HT1080 (cell line): Measurements from ENCODE around the gene IL1B. TPM values are rescaled to one million over a fixed set of nuclear protein-coding genes. Genes with fewer than 3 reads are reported as not detected.
A peak's percentile ranks its signal among the peaks of the same experiment; 100 is the strongest.

Source experiments
- DNase-seq: peaks from one replicate; pipeline ENCODE4 v3.0.0-alpha.2; 2015; ENCODE audit warnings: low read depth
- total RNA-seq: library from RNA; depleted of rRNA; stranded (reverse); fragments of >200 nt; shearing (Covaris generic); gene quantifications from 2 replicates; pipeline ENCODE4 v1.2.3, GENCODE V29; 2014

The IL1B gene
- total RNA-seq, 1 experiment from 2014 or later, result 9.5 TPM

DNA sequence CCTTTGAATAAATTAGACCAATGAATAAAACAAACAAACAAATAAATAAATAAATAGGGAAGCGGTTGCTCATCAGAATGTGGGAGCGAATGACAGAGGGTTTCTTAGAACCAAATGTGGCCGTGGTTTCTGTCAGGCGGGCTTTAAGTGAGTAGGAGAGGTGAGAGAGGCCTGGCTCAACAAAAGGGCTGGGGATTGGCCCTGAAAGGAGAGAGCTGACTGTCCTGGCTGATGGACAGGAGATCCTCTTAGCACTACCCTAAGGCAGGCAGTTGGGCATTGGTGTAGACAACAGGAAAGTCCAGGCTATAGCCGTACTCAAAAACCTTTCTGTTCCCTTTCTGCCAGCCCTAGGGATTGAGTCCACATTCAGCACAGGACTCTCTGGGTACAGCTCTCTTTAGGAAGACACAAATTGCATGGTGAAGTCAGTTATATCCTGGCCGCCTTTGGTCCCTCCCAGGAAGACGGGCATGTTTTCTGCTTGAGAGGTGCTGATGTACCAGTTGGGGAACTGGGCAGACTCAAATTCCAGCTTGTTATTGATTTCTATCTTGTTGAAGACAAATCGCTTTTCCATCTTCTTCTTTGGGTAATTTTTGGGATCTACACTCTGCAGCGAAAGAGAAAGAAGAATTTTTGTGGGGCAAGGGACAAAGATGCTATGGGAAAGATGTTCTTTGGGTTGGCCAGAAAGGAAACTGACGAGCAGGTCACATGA lies 6.5 kb downstream of the IL1B start:
- DNase-seq, result no peak

DNA sequence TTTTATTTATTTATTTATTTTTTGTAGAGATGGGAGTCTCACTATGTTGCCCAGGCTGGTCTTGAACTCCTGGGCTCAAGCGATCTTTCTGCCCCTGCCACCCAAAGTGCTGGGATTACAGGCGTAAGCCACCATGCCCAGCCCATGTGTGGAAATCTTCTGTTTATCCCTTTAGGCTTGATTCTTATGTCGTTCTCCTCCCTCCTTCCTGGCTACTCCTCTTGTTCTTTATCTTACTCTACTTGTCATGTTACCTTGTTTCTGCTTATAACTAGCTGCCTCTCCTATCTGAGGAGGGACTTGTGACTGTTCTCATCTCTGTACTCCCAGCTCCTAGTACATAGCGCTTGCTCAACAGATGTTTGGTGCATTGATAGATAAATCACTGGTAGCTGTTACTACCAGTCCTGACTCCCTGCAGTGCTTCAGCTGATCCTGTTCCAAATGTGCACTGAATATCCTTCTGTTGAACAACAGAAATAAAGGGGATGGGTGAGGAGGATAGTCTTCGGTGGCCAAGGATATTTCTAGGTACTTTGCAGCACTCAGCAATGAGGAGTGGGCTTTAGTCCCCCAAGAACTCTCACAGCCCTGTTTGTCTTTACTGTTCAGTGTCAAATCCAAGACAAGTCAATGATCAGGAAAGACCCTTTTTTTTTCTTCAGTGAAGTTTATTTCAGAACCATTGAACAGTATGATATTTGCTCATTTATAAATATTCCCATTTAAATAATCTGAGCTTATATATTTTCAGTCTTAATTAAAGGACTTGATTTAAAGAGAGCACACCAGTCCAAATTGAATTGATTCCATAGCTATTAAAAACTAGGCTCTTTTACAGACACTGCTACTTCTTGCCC lies 7.2 kb downstream of the IL1B start:
- DNase-seq, result no peak

DNA sequence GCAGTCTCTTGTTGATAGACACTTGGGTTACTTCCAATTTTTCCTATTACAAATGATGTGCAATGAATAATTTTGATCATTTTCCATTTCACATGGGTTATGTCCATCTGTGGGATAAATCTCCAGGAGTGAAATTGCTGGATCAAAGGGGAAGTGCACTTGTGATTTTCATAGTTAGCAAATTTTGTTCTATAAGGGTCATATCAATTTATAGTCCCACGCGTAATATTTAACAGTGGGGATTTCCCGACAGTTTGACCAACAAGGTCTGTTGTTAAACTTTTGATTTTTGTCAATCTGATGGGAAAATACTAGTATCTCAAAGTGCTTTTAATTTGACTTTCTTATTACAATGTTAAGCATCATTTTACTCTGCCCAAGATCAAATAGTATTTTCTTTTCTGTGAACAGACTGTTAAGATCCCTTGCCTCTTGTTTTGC lies 8.3 kb downstream of the IL1B start:
- no peak for DNase-seq

DNA sequence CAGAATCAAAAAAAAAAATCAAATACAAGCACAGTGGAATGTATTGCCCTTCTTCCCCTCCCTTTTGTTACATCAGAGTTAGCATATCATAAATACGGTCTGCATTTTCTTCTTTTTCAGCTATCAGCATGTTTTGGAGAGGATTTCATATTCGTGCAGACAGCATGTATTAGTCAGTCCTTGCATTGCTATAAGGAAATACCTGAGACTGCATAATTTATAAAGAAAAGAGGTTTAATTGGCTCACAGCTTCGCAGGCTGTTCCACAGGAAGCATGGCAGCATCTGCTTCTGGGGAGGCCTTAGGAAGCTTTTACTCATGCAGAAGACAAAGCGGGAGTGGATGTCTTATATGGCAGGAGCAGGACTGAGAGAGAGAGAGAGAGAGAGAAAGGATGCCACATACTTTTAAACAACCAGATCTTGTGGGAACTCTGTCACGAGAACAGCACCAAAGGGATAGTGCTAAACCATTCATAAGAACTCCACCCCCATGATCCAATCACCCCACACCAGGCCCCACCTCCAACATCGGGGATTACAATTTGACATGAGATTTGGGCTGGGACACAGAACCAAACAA lies 8.9 kb downstream of the IL1B start:
- no peak for DNase-seq

DNA sequence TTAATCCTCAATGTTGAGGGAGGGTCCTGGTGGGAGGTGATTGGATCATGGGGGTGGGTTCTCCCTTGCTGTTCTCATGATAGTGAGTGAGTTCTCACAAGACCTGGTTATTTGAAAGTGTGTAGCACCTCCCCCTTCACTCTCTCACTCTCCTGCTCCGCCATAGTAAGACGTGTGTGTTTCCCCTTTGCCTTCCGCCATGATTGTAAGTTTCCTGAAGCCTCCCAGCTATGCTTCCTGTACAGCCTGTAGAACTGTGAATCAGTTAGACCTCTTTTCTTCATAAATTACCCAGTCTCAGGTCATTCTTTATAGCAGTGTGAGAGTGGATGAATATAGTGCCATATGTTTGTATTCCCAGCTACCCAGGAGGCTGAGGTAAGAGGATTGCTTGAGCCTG lies 9.6 kb downstream of the IL1B start:
- DNase-seq, result no peak

DNA sequence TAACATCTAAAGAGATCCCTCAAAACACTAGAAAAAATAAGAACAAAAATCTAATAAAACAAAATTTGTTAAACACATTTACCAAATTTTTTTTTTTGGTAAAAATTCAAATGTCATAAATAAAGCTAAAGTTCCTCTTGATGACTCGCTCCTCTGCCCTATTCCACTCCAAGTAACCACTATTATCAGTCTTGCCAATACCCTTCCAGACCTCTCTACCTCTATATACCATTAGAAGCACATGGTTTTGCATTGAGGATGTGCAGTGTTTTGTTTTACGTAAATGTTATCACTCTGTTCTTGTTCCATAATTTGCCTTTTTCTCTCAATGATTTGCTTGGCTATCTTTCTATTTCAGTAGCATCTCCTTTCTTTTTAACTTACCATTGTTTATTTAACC lies 10.9 kb downstream of the IL1B start:
- DNase-seq, result no peak

DNA sequence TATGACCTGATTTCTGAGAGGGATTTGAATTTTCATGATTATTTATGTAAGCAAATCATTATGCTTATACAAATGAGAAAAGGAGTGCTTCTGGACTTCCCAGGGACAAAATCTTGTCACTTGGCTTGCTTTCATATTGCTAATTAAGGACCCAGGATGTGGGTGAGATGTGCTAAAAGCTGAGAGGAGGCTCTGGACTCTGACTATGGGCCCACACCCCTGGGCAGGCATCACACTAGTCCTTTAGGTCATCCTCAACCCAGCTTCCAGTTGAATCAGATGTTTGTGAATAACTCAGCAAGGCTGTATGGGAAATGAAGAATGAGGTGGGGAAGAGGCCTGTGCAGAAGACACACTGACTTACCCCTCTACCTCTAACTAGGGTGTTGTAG lies 11.9 kb downstream of the IL1B start:
- DNase-seq, result no peak

DNA sequence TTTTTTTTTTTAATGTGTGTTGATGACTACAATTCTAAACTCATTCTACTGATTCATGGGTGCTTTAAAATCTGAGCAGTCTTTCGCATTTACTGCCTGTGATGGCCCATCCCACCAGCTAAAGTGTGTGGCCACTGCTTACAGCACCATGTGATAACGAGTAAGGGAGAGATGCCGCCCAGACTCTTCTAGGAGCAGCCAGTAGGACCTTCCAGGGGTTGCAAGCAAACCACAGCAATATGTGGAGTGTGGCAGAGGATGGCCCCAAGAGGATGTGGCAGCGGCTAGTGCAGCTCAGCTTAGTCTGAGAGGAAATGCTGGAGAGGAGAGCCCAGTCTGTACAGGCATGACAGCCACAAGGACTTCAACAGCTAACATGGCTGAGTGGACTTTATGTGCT lies 14.9 kb downstream of the IL1B start:
- DNase-seq, result no peak

DNA sequence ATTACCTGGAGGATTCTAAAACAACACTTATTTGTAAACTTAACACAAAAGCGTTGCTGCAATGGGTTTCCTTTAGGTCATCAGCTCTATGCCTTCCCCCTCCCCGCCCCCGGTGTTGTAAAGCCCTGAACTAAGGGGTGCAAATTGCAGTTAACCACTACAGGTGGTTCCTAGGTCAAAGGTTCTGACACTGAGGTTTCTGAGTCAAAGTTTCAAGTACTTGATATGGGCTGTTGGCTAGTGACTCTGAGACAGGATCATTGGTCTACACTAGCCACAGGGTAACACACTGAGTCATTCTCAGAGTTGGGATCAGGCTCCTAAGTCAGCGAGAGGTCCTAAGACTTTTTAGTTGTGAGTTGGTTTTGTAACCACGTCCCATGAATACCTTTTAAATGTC lies 15.4 kb downstream of the IL1B start:
- no peak for DNase-seq

DNA sequence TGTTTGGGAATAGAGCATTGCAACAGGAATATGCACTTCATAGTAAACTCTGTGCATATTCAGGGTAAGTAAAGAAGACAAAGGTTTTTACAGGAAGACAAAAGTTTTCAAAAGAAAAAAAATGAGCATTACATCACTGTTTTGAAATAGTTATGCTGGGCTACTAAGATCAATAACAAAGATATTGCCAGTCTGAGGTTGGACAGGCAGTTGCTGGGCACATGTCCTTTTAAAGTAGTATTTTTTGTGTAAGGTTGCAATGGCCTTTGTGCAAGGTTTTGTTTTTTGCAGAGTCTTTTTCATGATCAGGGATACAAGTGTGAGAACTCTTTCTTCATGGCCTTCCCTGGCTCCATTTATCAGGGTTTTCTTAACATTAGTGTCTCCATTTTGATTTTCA lies 16.2 kb downstream of the IL1B start:
- DNase-seq, result no peak

DNA sequence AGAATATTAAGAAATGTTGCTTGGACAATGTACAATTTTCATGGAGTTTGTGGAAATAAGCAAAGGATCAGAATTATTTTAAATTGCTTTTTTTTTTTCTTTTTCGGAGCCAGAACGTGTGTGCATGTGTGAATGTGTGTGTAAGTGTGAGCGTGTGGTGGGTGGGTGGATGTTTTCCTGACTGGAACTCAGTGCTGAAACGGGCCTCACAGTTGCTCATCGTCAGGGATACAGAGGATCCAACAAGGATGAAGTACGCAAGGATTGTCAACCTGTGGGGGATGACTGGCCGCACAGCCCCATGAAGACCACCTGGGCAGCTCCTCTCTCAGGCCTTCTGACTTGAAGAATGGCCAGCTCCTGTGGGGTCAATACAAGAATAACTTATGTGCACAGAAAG lies 17.5 kb downstream of the IL1B start:
- no peak for DNase-seq

DNA sequence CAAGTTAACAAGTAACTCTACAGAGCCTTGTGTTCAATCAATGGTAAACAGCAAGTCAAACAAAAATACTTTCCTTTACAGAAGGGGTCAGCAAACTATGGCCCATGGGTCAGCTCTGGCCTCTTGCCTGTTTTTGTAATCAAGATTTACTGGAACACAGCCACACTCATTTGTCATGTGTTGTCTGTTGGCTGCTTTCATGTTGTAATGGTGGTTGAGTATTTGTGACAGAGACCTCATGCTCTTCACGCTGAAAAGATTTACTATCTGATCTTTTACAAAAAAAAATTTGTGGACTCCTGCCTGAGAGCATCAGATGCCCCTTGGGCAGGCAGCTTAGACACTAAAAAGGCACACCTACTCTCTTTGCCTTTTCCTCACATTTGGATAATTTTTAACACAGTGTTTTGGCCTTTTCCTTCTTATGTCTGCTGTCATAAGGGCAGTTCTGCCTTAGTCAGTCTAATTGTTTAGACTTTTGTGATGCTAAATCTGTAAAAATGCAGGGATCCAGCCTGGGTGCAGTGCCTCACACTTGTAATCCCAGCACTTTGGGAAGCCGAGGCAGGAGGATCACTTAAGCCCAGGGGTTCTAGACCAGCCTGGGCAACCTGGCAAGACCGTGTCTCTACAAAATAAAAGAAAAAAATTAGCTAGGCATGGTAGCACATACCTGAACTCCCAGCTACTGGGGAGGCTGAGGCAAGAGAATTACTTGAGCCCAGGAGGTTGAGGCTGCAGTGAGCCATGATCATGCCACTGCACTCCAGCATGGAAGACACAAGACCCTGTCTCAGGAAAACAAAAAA lies 18.3 kb downstream of the IL1B start:
- no peak for DNase-seq

DNA sequence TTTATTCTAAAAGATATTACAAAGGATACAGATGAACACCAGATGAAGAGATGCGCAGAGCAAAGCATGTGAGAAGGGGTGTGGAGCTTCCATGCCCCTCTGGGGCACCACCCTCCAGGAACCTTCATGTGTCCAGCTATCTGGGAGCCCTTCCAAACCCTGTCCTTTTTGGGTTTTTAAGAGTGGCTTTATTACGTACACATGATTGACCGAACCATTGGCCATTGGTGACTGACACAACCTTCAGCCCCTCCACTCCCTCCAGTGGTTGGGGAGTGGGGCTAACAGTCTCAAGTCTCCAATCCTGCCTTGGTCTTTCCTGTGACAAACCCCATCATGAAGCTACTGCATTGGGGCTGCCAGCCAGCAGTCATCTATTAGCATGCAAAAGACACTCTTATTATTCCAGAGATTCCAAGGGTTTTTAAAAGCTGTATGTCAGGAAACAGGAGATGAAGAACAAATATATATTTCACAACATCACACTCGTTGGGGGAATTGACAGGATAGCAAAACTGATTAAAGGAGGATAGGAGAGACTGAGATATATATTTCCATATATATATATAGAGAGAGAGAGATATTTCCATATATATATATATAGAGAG lies 19.4 kb downstream of the IL1B start:
- DNase-seq, result no peak

DNA sequence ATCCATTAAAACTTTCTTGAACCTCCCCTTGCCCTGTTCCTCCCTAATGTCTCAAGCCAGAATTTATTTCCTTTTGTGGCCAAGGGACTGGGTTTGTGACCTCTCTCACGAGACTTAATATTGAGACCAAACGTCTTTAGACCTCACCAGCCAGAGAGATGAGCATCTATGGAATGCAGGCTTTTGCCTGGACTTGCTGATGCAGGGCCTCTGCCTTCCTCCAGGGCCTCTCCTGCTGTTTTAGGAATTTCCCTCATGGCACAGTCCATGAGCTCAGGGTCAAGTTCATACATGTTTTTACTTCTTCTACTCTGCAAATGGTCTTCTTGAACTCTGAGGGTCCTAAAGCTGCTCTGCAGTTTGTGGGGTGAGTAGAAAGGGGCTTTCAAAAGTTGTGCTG lies 22.3 kb downstream of the IL1B start:
- DNase-seq, result no peak

DNA sequence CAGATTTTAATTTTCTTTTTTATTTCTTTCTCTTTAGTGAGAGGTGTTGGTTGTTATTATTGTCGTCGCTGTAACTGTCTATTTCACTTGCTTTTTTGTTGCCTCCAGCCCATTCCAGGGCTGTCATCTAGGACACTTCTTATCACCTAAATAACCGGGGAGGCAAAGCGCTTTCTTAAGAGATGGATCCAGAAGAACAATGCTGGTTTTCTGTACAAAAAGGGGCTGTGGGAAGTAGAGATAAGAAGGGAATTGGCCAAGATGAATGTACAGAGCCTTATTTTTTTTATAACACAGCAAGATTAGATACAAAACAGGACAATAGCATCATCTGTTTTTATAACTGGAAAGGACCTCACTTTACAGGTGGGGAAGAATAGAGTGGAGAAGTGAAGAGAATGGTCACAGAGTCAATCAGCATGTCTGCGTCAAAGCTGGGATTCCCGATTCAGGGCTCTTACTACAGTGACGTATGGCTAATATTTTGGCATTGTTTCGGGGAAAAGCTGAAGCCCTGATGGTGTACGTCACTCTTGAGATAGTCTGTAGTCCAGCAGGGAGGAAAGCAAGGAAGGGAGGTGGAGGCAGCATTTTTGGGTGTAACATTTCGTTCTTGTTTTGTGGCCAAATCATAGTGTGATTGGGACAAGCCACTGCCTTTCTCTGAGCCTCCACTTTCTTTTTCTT lies 23.2 kb downstream of the IL1B start:
- no peak for DNase-seq

DNA sequence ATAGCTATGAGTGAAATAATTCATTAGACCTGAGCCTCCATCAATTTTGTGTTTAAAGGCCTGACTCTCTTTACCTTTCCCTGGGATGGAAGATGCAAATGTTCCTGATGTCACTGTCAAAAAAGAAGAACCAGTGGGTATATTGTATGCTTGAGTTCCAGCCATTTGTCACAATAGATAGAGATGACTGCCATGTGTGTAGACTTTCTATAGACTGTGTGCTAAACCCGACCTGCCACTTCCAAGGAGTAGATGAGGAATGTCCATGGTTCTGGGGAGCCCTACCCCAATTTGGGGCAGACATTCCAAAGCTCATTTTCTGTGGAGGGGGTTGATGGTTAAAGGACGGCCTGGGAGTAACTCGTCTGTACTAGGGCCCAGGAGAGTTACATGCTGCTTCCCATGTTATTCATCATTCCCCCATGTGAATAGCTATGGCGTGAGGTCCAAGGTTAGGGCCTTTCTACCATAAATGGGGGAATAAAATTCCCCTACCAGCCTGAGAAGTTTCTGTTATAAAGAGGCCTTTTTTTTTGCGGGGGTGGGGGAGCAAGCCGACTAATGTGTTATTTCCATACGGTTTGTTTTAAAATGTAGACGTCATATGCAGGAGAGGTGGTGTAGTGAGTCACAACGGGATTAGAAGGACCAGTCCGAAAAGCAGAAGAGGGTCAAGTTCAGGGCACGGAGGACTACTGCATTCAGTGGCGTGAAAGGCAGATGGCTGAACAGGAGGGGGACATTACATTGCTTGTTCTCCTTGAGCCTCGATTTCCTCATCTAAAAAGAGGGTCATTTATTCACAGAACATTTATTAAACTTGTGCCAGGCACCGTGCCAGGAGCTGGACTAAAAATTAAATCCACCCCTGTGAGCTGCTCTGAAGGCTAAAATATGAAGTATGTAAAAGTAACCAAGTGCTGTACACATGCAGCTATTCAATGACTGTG lies 24.0 kb downstream of the IL1B start:
- DNase-seq, result peak; percentile 77

DNA sequence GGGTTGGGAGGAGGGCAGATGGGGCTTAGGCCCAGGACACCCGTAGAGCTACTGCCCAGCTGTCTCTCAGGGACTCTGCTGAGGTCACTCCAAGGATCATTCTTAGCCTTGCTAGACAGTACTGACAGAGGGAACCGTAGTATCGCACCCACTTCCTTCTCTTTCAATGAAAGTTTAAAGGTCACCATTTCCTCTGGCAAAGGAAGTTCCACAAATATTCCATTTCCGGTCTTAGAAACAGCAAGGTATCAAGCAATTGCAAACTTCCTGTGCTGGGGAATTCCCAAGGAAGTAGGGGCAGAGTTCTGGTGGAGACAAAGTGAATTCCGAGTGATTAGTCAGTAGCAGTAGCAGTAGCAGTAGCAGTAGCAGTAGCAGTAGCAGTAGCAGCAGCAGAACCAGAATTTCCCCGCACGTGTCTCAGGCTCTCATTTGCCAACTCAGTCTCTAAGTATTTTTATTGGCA lies 24.7 kb downstream of the IL1B start:
- peak; percentile 95 for DNase-seq

DNA sequence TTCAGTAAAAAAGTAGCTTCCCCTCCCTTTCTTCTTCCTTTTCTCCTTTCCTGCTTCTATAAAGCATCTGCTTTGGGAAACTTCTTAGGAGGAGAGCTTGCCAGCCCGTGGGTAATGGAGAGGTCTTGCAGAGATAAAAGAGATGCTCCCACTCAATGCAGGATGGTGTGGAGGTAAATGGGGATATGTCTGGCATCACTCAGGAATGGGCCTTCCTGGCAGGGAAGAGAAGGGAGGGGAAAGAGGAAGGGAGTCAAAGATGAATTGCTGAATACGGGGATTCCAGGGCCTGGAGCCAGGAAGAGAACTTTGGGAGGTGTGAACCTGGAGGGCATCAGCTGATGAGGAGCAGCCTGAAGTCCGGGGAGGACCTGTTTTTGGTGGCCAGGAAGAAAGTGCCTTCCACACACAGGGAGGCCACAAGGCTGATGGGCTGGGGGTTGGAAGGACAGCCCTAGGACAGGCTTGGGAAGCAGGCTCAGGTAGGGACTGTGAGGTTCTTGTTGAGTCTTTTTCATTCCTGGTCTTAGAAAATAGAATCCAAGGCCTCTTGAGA lies 25.2 kb downstream of the IL1B start:
- DNase-seq, result no peak

DNA sequence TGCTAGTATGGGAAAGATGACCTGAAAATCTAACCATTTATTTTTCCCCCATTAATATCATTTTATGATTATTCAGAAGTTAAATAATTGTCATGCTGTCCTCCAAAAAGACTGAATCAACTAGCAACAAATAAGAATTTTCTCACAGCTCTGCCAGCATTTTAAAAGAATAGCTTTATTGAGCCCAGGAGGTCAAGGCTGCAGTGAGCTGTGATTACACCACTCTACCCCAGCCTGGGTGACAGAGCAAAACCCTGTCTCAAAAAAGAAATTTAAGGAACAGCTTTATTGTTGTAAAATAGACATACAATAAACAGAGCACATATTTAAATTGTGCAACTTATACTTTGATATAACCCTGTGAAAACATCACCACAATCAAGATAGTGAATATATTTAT lies 27.5 kb downstream of the IL1B start:
- no peak for DNase-seq
